Activated CD4-positive, alpha-beta T cell treated with anti-CD3 and anti-CD28 coated beads, Interleukin-2, amount 50 U/mL, for 1 hour (primary cell): ENCODE data around the gene LRRC27.
A peak's percentile ranks its signal among the peaks of the same experiment; 100 is the strongest.
"Not testable (repeated sequence)": the region's sequence is repeated elsewhere in the genome, so short reads cannot be mapped to it uniquely, and the experiment has no call there.

Experiments
- DNase-seq: peaks from one replicate; pipeline ENCODE4 v3.0.0-alpha.2; 2020

Gene LRRC27

DNA sequence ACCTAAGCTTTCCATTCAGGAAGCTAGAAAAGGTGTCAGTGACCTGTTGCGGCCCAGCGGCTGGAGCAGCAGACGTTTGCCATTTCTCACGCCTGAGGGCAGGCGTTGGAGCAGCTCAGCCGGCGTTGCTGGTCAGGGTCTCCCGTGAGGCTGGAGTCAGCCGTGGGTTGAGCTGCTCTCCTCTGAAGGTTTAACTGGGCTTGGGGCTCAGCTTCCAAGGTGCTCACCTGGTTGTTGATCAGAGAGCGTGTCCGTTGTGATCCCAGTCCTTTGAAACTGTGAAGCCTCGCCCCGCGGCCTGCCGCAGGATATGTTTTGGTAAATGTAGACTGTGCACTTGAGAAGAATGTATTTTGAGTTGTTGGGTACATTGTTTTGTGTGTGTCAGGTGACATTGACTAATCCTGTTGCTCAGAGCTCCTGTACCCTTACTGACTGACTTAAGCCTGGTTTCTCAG lies 44.4 kb downstream of the LRRC27 start:
- no peak for DNase-seq

DNA sequence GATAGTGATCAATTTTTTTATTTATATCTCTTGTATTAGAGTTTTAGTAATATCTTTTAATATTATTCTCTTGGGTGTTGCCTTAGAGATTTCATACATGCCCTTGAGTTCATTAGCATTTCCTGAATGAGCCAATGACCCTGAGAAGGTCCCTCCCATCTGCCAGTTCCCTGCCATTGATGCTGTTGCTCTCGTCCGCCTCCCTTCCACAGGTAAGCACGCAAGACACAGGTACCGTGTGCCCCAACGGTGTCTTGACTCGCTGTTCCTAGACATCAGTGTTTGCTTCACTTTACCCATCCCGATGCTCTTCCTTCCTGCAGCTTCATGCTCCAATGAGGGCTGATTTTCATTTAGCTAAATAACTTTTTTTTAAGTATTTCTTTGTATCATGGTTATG lies 45.3 kb downstream of the LRRC27 start:
- no peak for DNase-seq

DNA sequence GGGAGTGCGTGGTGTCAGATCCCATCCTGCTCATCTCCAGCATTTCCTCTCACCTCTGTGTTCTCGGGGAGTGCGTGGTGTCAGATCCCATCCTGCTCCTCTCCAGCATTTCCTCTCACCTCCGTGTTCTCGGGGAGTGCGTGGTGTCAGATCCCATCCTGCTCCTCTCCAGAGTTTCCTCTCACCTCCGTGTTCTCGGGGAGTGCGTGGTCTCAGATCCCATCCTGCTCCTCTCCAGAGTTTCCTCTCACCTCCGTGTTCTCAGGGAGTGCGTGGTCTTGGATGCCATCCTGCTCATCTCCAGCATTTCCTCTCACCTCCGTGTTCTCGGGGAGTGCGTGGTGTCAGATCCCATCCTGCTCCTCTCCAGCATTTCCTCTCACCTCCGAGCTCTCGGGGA lies 47.0 kb downstream of the LRRC27 start:
- not testable (repeated sequence) for DNase-seq

DNA sequence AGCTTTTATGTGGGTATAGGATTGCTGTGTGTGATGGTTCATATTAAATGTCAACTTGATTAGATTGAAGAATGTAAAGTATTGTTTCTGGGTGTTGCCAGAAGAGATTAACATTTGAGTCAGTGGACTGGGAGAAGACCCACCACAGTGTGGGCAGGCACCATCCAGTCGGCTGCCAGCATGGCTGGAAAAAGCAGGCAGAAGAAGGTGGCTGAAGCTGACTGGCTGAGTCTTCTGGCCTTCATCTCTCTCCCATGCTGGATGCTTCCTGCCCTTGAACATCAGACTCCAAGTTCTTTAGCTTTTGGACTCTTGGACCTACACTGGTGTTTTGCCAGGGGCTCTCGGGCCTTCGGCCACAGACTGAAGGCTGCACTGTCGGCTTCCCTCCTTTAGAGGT lies 49.0 kb downstream of the LRRC27 start:
- not testable (repeated sequence) for DNase-seq

DNA sequence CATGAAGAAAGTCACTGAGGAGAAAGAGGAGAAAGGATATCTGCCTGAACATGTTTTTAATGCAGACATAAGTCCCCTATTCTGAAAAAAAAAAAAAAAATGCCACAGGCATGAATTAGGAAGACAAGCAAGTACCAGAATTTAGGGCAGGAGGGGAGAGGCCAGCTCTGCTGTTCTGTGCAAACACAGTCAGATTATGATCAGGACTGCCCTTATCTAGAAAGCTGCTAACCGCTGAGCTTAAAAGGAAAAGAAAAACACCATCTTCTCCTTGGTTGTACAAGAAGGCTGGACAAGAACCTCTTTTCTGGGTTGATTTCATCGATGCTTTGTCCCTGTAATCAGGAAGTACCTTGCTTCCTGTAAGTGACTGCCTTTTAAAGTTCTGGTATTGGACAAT lies 49.7 kb downstream of the LRRC27 start:
- DNase-seq = no peak

DNA sequence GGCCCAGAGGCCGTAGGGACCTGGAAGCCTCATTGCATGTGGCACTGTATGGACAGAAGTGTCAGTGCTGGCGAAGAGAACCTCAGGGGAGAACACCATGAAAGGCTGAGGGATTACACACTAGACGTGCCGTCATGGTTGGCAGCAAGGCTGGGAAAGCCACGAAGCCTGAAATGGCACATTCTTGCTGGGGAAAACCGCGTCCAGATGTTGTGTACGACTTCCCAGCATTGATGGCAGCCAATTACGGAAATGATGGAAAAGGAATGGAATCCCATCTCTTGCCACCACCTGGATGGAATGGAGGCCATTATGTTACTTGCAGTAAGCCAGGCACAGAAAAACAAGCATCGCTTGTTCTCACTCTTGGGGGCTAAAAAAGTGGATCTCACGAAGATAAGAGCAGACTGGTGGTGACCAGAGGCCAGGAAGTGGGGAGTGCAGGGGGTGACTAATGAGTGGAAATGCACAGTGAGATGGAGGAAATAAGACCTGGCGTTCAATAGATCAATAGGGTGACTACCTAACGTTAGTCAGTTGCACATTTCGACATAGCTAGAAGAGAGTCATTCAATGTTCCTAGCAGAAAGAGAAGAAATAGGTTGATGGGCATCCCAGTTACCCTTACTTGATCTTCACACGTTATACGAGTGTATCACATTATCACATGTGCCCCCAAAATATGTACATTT lies 50.4 kb downstream of the LRRC27 start:
- DNase-seq = no peak

DNA sequence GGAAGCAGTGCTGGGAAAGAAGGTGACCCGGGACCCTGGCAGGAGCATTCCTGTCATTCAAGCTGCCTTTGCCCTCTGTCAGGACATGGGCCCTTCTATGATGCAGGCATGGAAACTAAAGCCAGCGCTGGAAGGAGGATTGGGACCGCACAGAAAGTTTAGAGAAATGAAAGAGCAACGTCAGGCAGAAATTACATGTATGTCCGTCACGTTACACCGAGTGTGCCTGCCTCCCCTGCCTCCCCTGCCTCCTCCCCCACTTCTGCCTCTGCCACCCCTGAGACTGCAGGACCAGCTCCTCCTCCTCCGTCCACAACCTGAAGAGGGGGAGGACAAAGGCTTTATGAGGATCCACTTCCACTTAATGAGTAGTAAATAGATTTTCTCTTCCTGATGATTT lies 51.1 kb downstream of the LRRC27 start:
- no peak for DNase-seq

DNA sequence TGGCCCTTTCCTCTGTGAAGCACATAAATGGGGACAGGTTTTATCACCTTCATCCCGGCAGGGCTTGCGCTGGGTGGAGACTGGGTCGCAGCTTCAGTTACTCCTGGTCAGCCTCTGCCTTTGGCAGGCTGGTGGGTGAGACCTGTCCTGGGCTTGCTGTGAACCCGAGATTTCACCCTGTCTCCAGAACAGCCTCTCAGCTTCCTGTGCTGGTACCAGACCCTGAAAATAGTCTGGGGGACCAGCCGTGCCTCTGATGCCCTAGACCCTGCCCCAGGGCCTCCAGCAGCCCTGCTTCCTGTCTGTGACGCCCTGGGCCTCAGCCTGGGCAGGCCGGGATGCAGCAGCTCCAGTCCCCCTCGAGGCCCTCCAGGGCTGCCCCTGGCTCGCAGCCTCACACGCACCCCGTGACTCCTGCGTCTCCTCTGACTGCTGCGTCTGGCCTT lies 51.8 kb downstream of the LRRC27 start:
- no peak for DNase-seq

DNA sequence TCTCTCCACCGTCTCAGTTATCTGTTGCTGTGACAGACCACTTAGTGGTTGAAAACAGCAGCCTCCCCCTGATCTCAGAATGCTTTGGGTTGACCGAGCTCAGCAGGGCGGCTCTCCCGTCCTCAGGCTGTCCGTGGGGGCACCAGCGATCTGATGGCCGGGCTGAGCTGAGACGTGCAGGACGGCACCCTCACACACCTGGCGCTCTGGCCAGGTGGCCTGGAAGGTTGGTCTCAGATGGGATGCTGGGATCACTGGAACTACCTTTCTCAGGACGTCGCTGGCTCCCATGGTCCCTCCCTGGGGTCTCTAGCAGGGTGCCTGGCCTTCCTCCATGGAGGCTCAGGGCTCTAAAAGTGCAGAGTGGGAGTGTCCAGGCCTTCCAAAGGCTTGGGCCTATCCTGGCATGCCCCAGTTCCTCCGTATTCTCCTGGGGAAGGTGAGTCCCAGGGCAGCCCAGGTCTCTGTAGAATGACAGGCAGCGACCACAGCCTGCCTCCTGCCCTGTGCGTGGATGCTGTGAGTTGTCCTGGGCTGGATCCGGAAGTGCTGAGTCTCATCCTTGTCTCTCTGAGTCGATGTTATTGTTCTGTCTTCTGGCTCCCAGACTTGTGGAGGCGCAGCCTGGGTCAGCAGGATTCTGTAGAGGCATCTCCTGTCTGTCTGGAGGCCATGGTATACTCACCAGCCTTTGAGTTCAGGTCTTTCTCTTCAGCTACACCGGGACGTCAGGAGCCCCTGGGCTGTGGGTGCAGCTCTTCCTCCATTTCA lies 52.8 kb downstream of the LRRC27 start:
- DNase-seq = no peak

DNA sequence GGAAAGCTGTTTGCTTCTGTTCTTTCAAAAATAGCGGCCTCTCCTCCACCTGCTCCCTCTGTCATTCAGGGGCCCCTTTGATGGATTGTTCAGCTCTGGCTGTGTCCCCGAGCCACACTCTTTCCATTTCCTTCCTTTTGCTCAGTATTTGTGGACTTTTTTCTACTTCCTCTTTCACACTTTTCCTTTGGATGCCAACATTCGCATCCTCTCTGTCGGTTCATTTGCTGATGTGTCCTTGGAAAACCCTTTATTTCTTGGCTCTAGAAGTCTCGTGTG lies 53.3 kb downstream of the LRRC27 start:
- DNase-seq = no peak

DNA sequence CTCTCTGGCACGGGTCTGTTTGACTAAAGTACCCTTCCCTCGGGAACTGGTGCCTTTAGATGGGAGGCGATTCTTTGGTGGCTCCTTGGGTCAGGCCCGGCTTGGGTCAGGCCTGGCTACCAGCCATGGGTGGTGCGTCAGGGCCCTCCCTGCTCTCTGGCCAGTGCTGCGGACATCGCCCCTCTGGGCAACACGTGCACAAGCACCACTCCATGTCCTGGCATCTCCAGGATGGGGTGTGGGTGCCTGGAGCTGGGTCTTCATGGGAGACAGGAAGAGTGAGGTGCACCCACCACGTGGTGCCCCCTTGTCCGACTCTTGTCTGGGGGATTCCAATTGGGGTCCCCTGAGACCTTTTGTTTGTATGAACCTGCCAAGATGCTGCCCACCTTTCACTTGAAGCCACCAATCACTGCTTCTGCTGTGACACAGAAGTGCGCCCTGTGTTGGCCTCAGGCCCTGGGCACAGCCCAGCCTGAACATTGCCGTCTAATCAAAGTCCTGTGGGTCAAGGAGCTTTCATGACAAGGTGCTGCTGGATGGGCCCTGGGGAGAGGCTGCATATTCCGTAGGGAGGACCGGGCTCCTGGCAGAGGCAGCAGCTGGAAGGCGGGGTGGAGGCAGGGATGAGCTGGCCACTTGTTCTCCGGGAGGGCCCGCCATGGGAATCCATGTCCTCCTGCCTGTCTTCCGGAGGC lies 53.9 kb downstream of the LRRC27 start:
- no peak for DNase-seq

DNA sequence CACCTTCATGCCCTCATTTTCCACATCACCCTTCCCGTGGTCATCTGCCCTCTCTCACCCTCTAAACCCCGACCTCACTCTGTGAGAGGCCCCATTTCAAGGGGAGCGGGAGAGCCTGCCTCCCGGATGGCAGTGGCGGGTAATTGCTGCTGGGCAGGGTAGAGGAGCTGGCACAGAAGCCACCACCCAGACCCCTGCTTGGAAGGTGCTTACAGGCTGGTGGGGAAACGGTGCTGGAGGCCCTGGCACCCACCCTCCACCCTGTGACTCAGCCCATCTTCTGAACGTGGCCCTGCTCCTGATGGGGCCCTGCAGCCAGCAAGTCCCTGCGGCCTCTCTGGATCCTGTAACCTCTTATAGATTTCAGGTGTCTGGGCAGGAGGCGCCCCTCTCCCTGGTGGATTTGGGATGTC lies 54.4 kb downstream of the LRRC27 start:
- DNase-seq = no peak

DNA sequence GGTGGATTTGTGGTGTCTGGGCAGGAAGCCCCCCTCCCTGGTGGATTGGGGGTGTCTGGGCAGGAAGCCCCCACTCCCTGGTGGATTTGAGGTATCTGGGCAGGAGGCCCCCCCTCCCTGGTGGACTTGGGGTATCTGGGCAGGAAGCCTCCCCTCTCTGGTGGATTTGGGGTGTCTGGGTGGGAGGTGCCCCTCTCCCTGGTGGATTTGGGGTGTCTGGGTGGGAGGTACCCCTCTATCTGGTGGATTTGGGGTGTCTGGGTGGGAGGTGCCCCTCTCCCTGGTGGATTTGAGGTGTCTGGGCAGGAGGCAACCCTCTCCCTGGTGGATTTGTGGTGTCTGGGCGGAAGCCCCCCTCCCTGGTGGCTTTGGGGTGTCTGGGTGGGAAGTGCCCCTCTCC lies 54.9 kb downstream of the LRRC27 start:
- DNase-seq = not testable (repeated sequence)

DNA sequence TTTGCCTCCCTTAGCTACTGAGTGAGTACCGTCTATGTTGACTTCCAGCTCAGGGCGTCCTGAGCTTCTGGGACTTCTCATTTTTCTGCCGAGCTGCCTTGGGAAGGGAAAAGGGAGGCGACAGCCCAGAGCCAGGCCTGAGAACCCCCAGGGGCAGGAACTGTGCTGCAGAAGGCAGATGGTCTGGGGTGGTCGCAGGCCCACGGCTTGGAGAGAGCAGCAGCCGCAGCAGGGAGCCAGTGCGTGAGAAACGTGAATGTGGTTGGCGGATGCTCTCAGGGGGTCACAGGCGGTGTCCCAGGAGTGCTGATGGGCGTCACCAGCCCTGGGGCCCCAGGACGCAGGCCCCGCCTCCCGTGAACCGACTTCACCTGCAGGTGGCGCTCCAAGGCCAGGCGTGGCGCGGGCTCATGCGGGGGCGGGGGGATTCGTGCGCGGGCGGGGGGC lies 55.8 kb downstream of the LRRC27 start:
- DNase-seq = peak; percentile 79

DNA sequence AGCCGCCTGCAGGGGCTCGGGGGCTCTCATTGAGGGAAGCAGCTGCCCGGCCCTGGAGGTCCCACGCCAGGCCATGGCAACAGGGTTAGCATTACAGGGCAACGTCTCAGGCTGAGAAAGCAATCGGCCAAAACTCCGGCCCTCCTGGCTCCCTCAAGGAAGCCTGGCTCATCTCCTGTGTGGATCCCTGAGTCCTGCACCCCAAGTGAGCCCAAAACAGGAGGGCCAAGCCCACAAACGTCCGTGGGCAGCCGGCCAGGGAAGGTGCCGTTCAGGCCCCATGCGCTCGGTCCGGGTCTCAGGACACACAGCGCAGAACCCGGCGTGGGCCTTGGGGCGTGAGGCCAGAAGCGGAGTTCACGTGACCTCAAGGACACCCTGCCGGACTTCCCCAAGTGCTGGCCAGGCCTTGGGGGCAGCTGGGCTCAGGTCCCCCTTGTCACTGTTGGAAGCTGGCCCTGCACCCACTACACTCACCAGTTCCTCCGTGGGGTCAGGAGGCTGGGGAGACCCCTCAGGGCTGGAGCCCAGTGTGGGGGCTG lies 57.0 kb downstream of the LRRC27 start:
- no peak for DNase-seq

DNA sequence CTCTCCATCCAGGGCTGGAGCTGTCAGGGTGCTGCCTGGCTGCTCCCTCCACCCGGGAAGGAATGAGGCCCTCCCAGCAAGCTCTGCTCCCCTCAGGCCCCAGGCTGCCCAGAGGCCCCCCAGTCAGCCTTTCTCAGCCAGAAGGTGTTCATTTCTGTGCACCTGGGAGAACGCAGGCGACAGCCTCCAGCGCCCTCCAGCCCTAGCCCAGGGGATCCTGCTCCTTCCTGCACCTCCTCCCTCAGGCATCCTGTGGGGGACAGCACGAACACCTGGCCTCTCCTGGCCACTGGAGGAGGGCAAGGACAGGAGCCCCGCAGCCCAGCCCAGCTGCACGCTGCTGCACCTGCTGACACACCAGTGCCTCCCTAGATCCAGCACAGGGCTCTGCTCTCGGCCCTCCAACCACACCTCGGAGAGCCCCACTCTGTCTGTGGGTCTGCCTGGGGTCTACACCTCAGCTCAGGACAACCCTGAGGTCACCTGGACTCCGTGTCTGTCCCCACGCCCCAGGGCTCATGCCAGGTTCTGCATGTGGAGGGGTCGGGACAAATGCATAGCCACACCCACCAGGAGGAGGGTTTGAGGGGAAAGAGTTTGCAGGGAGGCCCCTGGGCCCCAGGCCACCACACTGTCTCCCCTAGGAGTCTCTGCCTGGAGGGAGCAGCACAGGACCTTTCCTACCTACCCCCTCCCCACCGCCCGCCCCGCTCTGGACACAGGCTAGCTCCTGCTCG lies 57.6 kb downstream of the LRRC27 start:
- no peak for DNase-seq

DNA sequence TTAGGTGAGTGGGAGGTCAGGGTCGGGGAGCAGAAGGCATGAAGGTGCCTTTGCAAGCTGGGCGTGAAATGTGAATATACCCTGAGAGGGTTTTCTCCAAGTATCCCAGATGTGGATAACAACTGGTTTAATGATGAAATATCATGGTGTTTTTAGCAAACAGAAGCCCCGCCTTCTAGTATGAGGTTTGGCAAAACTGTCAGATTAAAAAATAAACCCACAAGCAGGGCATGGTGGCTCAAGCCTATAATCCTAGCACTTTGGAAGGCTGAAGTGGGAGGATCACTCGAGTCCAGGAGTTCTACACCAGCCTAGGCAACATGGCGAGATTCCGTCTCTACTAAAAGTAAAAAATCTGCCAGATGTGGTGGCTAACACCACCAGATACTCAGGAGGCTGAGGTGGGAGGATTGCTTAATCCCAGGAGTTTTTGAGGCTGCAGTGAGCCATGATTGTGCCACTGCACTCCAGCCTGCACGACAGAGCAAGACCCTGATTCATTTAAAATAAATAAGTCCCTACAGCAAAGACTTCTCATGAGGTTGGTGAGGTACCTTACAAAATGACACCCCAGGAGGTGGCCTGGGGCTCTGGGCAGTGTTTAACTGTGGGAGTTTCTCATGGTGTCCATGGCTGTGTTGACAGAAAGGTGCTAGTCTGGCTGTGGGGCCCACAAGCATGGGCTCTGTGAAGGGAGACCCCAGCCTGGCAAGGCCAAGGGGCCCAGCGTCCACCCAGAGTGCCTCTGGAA lies 58.4 kb downstream of the LRRC27 start:
- no peak for DNase-seq

DNA sequence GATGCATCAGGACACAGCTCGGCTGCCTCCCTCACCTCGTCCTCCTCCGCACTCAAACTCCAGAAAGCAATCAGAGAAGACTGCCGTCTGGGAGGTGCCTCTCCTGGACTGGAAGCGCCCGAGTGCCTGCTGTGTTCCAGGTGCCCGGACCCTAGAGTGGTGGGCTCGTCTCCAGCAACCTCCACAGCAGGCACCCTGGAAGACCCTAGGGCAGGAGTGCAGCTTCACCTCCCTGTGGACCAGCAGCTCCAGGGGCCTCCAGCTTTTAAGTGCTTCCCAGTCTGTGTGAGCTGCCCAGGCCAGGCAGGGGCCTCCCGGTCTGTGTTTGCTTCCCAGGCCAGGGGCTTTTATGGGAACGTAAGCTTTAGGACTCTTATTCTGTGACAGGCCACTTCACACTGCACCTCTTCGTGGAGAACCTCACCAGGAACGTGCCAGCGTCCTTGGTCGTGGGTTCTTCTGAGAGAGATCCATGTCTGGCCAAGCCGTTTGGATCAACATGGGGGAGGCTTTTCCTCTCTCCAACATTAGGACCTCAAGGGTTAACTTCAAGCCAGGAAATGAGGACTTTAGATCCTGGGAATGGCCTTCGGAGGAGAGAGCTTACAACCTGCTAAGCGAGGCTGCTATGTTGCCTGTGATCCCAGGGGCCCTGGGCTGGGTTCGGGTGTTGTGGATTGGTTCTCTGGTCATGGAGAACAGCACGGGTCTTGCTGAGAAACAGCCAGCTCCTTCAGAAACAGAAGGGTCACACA lies 59.1 kb downstream of the LRRC27 start:
- DNase-seq = no peak

DNA sequence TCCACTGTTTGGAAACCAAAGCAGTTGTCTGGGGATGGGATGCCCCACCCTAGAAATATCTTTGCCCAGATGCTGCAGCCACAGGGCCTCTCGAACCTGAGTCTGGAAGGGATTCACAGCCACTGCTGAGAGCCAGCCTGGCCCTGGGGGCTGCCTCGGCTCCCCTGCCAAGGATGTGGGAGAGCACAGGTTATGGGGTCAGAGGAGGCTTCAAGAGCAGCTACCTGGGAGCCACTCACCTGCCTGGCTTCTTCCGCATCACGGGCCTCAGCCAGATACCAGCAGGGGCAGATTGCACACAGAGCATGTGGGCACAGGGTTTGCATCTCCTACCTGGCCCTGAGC lies 59.7 kb downstream of the LRRC27 start:
- no peak for DNase-seq

DNA sequence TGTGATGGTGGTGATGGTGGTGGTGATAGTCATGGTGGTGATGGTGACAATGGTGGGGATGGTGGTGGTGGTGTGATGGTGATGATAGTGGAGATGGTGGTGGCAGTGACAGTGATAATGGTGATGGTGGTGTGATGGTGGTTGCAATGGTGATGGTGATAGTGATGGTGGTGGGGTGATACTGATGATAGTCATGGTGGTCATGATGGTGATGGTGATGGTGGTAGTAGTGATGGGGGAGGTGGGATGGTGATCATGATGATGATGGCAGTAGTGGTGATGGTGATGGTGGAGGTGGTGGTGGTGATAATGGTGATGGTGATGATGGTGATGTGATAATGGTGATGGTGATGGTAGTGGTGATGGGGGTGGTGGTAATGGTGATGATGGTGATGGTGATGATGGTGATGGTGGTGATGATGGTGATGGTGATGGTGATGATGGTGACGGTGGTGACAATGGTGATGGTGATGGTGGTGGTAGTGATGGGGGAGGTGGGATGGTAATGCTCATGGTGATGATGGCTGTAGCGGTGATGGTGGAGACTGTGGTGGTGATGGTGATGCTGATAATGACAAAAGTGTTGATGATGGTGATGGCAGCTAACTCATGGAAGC lies 60.3 kb downstream of the LRRC27 start:
- no peak for DNase-seq
